Endodermal cell (in vitro differentiated cells): ENCODE measurements around the gene CHRNB1. TPM values are rescaled to one million over a fixed set of nuclear protein-coding genes. Genes with fewer than 3 reads are reported as not detected.

Experiments
- DNase-seq: peaks from one replicate; pipeline ENCODE4 v3.0.0-alpha.2; 2017
- H3K27ac ChIP-seq: 2 replicates; pipeline ENCODE4 v1.5.1; 2013; ENCODE audit warnings: mild to moderate bottlenecking, low read depth, low read length, moderate library complexity
- H3K27me3 ChIP-seq: 2 replicates; pipeline ENCODE4 v1.6.1; 2013; ENCODE audit warnings: mild to moderate bottlenecking, low read length, moderate library complexity; ENCODE audit not compliant: insufficient read depth, control insufficient read depth, poor library complexity, severe bottlenecking
- H3K36me3 ChIP-seq: 2 replicates; pipeline ENCODE4 v1.7.0; 2013; ENCODE audit warnings: mild to moderate bottlenecking, low read length, moderate library complexity; ENCODE audit not compliant: control insufficient read depth, insufficient read depth
- H3K4me1 ChIP-seq: one replicate; pipeline ENCODE4 v1.7.0; 2013; ENCODE audit warnings: low read length; ENCODE audit not compliant: control insufficient read depth, insufficient read depth
- H3K4me3 ChIP-seq: 2 replicates; pipeline ENCODE4 v1.5.1; 2013; ENCODE audit warnings: mild to moderate bottlenecking, low read length, moderate library complexity
- H3K9ac ChIP-seq: 2 replicates; pipeline ENCODE4 v1.6.1; 2013; ENCODE audit warnings: mild to moderate bottlenecking, low read length, moderate library complexity; ENCODE audit not compliant: poor library complexity, severe bottlenecking; ENCODE audit errors: extremely low read depth
- H3K9me3 ChIP-seq: 2 replicates; pipeline ENCODE4 v1.6.1; 2013; ENCODE audit warnings: mild to moderate bottlenecking, low read length, moderate library complexity; ENCODE audit not compliant: control insufficient read depth
- H3K27ac Mint-ChIP-seq: 2 replicates; pipeline ENCODE4 v1.8.0; 2020; ENCODE audit warnings: mixed read lengths
- H3K27me3 Mint-ChIP-seq: 2 replicates; pipeline ENCODE4 v1.8.0; 2021; ENCODE audit warnings: mild to moderate bottlenecking, mixed read lengths; ENCODE audit not compliant: insufficient read depth
- H3K36me3 Mint-ChIP-seq: 2 replicates; pipeline ENCODE4 v1.8.0; 2020; ENCODE audit warnings: low read depth, mixed read lengths
- H3K4me1 Mint-ChIP-seq: 2 replicates; pipeline ENCODE4 v1.8.0; 2020; ENCODE audit warnings: mixed read lengths
- H3K4me3 Mint-ChIP-seq: 2 replicates; pipeline ENCODE4 v1.8.0; 2020; ENCODE audit warnings: mild to moderate bottlenecking, moderate library complexity, mixed read lengths
- H3K9me3 Mint-ChIP-seq: 2 replicates; pipeline ENCODE4 v1.8.0; 2020; ENCODE audit warnings: mild to moderate bottlenecking, mixed read lengths
- WGBS, 2 experiments: methylation state at CpG; one replicate each; pipeline versions ENCODE4 v1.1.5 to v1.1.7; 2013; ENCODE audit warnings: missing lambda C conversion rate in 2 of 2, mixed read lengths in 1 of 2; ENCODE audit not compliant: insufficient coverage in 1 of 2, insufficient read length in 1 of 2; 5-methylcytosine and 5-hydroxymethylcytosine counted together
- total RNA-seq, 2 donors: library from RNA; stranded (reverse); fragmentation: NEBNext Ultra II Directional in 1 of 2; extraction: Animal tissue kit (Norgen Biotek cat#: 25700) in 1 of 2; gene quantifications; 2 replicates in 1 of 2; 3 replicates in 1 of 2; pipeline ENCODE4 v1.2.1, GENCODE V29; 2021
- TF ChIP-seq, protein P1 (sequence below): fragments of 200-600 bp; sonication (generic); conservative IDR thresholded peaks from 2 replicates; pipeline ENCODE4 v1.5.0; 2021; ENCODE audit warnings: antibody characterized with exemption, mild to moderate bottlenecking

CHRNB1 gene
- total RNA-seq, 2 donors from 2014 or later = 8.7 to 11.6 TPM

DNA sequence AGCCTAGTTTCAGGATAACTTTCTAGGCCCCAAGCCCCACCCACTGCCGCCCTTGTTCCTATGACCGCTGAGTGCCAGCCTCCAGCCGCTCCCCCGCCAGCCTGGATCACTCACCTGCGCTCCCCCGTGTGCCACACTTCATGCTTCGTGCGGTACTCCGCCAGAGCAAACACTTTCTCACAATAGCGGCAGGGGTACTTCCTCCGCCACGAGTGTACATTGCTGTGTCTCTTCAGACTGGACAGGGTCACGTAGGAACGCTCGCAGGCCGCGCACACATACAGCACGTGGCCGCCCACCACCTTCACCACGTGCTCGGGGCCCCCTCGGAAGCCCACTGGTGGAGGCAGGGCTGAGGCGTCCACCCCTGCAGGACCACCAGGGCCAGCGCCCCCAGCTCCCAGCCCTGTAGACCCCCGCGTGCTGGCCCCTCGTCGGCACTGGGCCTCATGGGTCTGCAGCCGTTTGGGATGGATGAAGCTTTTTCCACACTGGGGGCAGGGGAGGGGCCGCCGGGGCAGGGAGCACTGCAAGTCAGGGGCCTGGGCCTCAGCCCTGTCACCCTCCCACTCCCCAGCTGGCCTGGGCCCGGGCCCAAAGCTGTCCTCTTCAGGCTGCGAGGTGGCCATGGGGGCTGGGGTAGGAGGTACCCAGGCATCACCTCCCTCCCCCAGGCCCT is 20.9 kb downstream of the CHRNB1 start:
- TF ChIP-seq, protein P1, sequence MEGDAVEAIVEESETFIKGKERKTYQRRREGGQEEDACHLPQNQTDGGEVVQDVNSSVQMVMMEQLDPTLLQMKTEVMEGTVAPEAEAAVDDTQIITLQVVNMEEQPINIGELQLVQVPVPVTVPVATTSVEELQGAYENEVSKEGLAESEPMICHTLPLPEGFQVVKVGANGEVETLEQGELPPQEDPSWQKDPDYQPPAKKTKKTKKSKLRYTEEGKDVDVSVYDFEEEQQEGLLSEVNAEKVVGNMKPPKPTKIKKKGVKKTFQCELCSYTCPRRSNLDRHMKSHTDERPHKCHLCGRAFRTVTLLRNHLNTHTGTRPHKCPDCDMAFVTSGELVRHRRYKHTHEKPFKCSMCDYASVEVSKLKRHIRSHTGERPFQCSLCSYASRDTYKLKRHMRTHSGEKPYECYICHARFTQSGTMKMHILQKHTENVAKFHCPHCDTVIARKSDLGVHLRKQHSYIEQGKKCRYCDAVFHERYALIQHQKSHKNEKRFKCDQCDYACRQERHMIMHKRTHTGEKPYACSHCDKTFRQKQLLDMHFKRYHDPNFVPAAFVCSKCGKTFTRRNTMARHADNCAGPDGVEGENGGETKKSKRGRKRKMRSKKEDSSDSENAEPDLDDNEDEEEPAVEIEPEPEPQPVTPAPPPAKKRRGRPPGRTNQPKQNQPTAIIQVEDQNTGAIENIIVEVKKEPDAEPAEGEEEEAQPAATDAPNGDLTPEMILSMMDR = no peak
- peaks cover 19% of the 10 kb centered on the region for H3K36me3 Mint-ChIP-seq
- Histone ChIP-seq H3K4me1 (no peaks in the 10 kb centered on the region), H3K9me3 (no peaks in the 10 kb centered on the region), H3K9ac (no peak overlapping the region), H3K4me3 (no peak overlapping the region), H3K27ac (no peak overlapping the region), H3K36me3 (peaks cover 11% of the 10 kb centered on the region), H3K27me3 (no peaks in the 10 kb centered on the region)
- DNase-seq = no peak
- H3K4me3 Mint-ChIP-seq = no peak overlapping the region
- no peaks in the 10 kb centered on the region for H3K9me3 Mint-ChIP-seq
- H3K27me3 Mint-ChIP-seq = no peaks in the 10 kb centered on the region
- no peak overlapping the region for H3K27ac Mint-ChIP-seq
- WGBS, 2 experiments = 96 to 97% methylated on average over 24 to 33 of the region's 33 CpGs
- H3K4me1 Mint-ChIP-seq = peaks cover 3% of the 10 kb centered on the region

DNA sequence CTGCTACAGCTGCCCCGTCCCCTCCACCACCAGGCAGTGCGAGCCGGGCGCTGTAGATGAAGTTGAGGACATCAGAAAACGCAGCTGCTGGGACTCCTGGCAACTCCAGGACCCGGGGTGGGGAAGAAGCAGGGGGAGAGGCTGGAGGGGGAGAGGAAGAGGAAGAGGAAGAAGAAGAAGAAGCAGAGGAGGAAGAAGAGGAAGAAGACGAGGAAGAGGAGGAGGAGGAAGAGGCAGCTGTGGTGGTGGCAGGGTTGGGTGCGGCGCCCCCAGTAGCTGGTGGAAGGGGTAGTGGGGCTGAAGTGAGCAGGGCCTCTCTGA is 21.4 kb downstream of the CHRNB1 start:
- Histone ChIP-seq H3K4me3 (no peak overlapping the region), H3K27ac (no peak overlapping the region), H3K27me3 (no peaks in the 10 kb centered on the region), H3K36me3 (peaks cover 11% of the 10 kb centered on the region), H3K4me1 (no peaks in the 10 kb centered on the region), H3K9ac (no peak overlapping the region), H3K9me3 (no peaks in the 10 kb centered on the region)
- DNase-seq = no peak
- Mint-ChIP-seq H3K4me3 (no peak overlapping the region), H3K36me3 (peaks cover 19% of the 10 kb centered on the region), H3K27ac (no peak overlapping the region), H3K4me1 (peaks cover 2% of the 10 kb centered on the region), H3K27me3 (no peaks in the 10 kb centered on the region), H3K9me3 (no peaks in the 10 kb centered on the region)
- TF ChIP-seq, protein P1 = no peak
- WGBS, 2 experiments = 95 to 100% methylated on average over 3 to 9 of the region's 9 CpGs

DNA sequence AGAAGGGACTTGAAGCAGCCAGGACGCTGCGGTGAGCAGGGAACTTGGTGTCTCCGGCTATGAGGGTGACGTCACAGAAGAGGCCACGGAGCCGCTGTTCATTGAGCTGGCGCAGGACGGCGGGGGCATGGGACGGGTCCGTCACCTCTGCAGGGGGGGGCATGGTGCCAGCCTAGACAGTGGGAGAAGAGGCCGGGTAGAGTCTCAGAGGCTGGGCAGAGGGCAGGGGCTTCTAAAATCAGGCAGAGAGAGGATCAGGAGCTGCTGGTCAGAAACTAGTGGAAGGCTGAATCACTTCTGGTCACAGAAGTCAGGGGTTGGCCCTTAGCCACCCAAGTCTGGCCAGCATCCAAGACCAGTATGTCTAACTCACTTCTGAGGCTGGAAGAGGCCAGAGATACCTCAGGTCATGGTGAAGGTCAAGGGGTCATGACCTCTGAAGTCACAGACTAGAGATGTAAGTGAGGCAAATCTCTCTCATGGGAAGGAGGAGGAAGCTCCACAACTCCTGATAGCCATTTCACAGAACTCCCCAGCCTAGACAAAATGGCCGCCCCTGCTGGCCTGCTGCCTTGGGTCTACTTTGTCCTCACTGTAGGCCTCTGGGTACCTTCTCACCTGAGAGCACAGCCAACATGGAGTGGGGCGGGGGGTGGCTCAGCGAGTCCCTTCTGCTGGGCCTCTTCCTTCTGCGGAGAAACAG is 21.9 kb downstream of the CHRNB1 start:
- H3K9me3 ChIP-seq = no peaks in the 10 kb centered on the region
- Mint-ChIP-seq H3K4me1 (no peaks in the 10 kb centered on the region), H3K27ac (peak overlapping the region; percentile 78), H3K36me3 (peaks cover 19% of the 10 kb centered on the region), H3K9me3 (no peaks in the 10 kb centered on the region), H3K27me3 (no peaks in the 10 kb centered on the region), H3K4me3 (no peak overlapping the region)
- H3K27ac ChIP-seq = no peak overlapping the region
- TF ChIP-seq, protein P1 = no peak
- H3K27me3 ChIP-seq = no peaks in the 10 kb centered on the region
- DNase-seq = no peak
- no peak overlapping the region for H3K4me3 ChIP-seq
- H3K9ac ChIP-seq = no peak overlapping the region
- peaks cover 11% of the 10 kb centered on the region for H3K36me3 ChIP-seq
- H3K4me1 ChIP-seq = no peaks in the 10 kb centered on the region
- WGBS, 2 experiments = 92 to 97% methylated on average over 13 to 15 of the region's 16 CpGs
